Esophagus squamous epithelium (tissue), 4 donors: ENCODE measurements around the gene TSPAN9.

Experiments
- CTCF ChIP-seq, 6 experiments: fragments of 450-650 bp in 4 of 6; fragments of 200-600 bp in 2 of 6; sonication (generic) in 2 of 6; IDR thresholded peaks; one replicate each; pipeline ENCODE4 v1.5.1; 2016 to 2019; ENCODE audit warnings: antibody characterized with exemption in 6 of 6, mild to moderate bottlenecking in 4 of 6, moderate library complexity in 4 of 6
- POLR2A ChIP-seq, 4 donors: fragments of 450-650 bp; IDR thresholded peaks; one replicate each; pipeline ENCODE4 v1.6.1; 2017; ENCODE audit warnings: antibody characterized with exemption in 4 of 4, mild to moderate bottlenecking in 4 of 4, moderate library complexity in 3 of 4

DNA sequence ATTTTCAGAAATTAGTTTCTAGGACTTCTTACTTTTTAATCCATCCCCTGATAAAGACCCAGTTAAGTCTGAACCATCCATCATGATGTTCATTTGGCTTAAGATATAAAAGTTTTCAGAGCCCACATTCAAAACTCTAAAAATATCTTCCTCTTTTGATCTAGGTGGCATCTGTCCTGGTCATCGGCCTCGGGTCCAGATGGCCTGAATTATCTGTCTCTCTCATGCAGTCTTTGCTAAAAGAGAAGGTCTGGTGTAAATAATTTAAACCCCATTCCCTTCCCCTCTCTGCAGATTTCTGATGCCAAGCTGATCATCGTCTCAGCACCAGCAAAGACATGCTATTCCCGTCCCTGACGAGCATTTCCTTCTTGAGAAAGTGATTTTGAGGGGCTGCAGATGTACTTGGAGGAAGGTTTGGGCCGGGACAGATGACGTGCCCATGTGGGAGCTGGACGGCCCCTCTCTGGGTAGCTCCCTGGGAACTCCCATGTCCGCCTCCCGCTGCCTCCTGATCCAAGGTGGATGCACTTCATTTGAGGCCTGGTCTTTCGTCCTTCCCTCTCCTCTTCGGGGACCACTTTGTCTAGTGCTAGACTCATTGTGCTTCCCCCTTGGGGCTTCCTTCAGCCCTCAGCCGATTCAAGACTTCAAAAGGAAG lies 240.8 kb downstream of the TSPAN9 start:
- TF ChIP-seq CTCF (IDR thresholded peaks at IDR 0.05) (no peak), POLR2A (IDR thresholded peaks at IDR 0.05) (no peak)
